IMR-90 (cell line): ENCODE results near the gene DYRK2.

Experiments used
- BHLHE40 ChIP-seq: fragments of 150-350 bp; IDR thresholded peaks from 2 replicates; pipeline ENCODE4 v1.6.1; 2016; ENCODE audit warnings: mild to moderate bottlenecking, low read depth, low read length
- CEBPB ChIP-seq: IDR thresholded peaks from 2 replicates; pipeline ENCODE4 v1.6.1; 2012; ENCODE audit warnings: low read depth, low read length, improper control_type of control experiment
- CTCF ChIP-seq: conservative IDR thresholded peaks from 2 replicates; pipeline ENCODE4 v1.5.1; 2012; ENCODE audit warnings: mild to moderate bottlenecking, low read depth, low read length, improper control_type of control experiment
- ELK1 ChIP-seq: fragments of 150-350 bp; IDR thresholded peaks from 2 replicates; pipeline ENCODE4 v1.6.1; 2016; ENCODE audit warnings: low read depth, mild to moderate bottlenecking, low read length, moderate library complexity, borderline replicate concordance
- MAFK ChIP-seq: IDR thresholded peaks from 2 replicates; pipeline ENCODE4 v1.6.1; 2012; ENCODE audit warnings: low read depth, low read length, improper control_type of control experiment
- MAZ ChIP-seq: IDR thresholded peaks from 2 replicates; pipeline ENCODE4 v1.6.1; 2012; ENCODE audit warnings: low read depth, mild to moderate bottlenecking, low read length, improper control_type of control experiment, moderate library complexity, borderline replicate concordance
- MXI1 ChIP-seq: IDR thresholded peaks from 2 replicates; pipeline ENCODE4 v1.6.1; 2012; ENCODE audit warnings: low read depth, mild to moderate bottlenecking, low read length, moderate library complexity, borderline replicate concordance
- NFE2L2 ChIP-seq: fragments of 150-350 bp; IDR thresholded peaks from 2 replicates; pipeline ENCODE4 v1.6.1; 2016; ENCODE audit warnings: low read depth, mild to moderate bottlenecking, low read length
- POLR2A ChIP-seq: IDR thresholded peaks from 2 replicates; pipeline ENCODE4 v1.6.1; 2012; ENCODE audit warnings: mild to moderate bottlenecking, low read depth, low read length
- RAD21 ChIP-seq: IDR thresholded peaks from 2 replicates; pipeline ENCODE4 v1.6.1; 2012; ENCODE audit warnings: low read length, improper control_type of control experiment
- RCOR1 ChIP-seq: IDR thresholded peaks from 2 replicates; pipeline ENCODE4 v1.6.1; 2012; ENCODE audit warnings: mild to moderate bottlenecking, low read length, improper control_type of control experiment; ENCODE audit not compliant: insufficient replicate concordance
- RFX5 ChIP-seq: IDR thresholded peaks from 2 replicates; pipeline ENCODE4 v1.8.0; 2012; ENCODE audit warnings: low read depth, mild to moderate bottlenecking, low read length, moderate library complexity
- SMC3 ChIP-seq: fragments of 150-350 bp; IDR thresholded peaks from 2 replicates; pipeline ENCODE4 v1.6.1; 2016; ENCODE audit warnings: low read depth, mild to moderate bottlenecking, antibody characterized with exemption, low read length, moderate library complexity

- TF ChIP-seq POLR2A (no peak), CTCF (no peak), SMC3 (no peak), RAD21 (no peak), ELK1 (no peak), MAZ (no peak), CEBPB (no peak), MAFK (no peak), NFE2L2 (no peak), MXI1 (no peak), RCOR1 (no peak), RFX5 (no peak), BHLHE40 (no peak)
Measured at GRCh38 chr12:67692966-67693365, 44.4 kb downstream of the DYRK2 start.
